Dendritic cell treated with granulocyte-macrophage colony-stimulating factor and Interleukin-4, amounts not matched to agents 40 ng/mL and 50 ng/mL, for 4 days (primary cell): ENCODE data around the gene HELZ.
"Not testable (repeated sequence)": the region's sequence is repeated elsewhere in the genome, so short reads cannot be mapped to it uniquely, and the experiment has no call there.

ENCODE experiments used
- H3K27ac Mint-ChIP-seq: one replicate; pipeline ENCODE4 v1.8.0; 2022; ENCODE audit warnings: mild to moderate bottlenecking, mixed read lengths
- H3K27me3 Mint-ChIP-seq: one replicate; pipeline ENCODE4 v1.8.0; 2022; ENCODE audit warnings: mild to moderate bottlenecking, mixed read lengths
- H3K36me3 Mint-ChIP-seq: one replicate; pipeline ENCODE4 v1.8.0; 2022; ENCODE audit warnings: low read depth, mixed read lengths
- H3K4me1 Mint-ChIP-seq: one replicate; pipeline ENCODE4 v1.8.0; 2022; ENCODE audit warnings: low read depth, mixed read lengths
- H3K4me3 Mint-ChIP-seq: one replicate; pipeline ENCODE4 v1.8.0; 2022; ENCODE audit warnings: mild to moderate bottlenecking, moderate library complexity, mixed read lengths
- H3K9me3 Mint-ChIP-seq: one replicate; pipeline ENCODE4 v1.8.0; 2022; ENCODE audit warnings: mixed read lengths
- intact Hi-C: fragments of 100-400 bp; cut with micrococcal nuclease; formaldehyde crosslinking; loops from one replicate; pipeline ENCODE4 v1.15.0; 2022

The HELZ gene

DNA sequence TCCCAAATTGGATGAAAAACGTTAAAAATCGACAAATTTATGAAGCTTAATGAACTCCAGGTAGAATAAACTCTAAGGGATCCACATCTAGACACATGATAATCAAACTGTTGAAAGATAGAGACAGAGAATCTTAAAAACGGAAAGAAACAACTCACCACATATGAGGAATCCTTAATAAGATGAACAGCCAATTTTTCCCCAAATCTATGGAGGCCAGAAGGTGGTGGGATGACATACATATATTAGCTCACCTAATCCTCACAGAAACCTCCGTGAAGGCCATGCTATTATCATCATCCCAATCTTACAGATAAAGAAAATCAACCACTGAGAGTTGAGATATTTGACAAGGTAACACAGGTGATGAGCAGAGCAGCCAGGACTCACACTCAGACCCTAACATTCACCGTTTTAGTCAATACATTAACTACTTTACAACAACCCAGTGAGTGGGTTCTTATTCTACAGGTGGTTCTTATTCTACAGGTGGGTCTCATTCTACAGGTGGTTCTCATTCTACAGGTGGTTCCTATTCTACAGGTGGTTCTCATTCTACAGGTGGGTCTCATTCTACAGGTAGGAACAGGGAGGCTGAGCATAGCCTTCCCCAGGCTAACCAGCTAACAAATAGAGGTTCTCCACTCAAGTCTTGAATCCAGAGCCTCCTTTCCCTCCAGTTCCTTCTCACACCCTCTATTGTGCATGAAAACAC lies 195.8 kb downstream of the HELZ start:
- Mint-ChIP-seq H3K4me3 (no peak overlapping the region), H3K9me3 (peaks cover 23% of the 10 kb centered on the region), H3K27ac (no peak overlapping the region), H3K4me1 (no peaks in the 10 kb centered on the region), H3K27me3 (peaks cover 2% of the 10 kb centered on the region), H3K36me3 (no peaks in the 10 kb centered on the region)
- intact Hi-C loops: no loop called here

DNA sequence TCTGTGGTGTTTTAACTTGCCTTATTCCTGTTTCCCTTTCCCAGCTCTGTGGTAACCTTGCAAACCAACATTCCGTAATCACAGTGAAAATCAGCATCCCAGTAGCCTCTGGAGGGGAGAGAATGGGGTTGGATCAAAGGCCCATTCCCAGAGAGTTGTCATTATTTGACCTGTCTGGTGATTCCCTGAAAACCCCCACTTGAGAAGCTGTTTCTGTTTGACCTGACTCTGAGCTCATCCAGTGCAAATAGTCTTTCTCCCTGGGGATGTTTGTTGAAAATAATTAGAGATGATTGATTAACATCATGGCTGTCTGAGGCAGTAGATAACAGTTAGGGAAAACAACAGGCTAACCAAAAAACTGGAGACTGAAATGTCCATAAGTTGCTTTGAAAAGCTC lies 197.6 kb downstream of the HELZ start:
- Mint-ChIP-seq H3K4me3 (no peak overlapping the region), H3K27me3 (peaks cover 2% of the 10 kb centered on the region), H3K27ac (no peak overlapping the region), H3K36me3 (no peaks in the 10 kb centered on the region), H3K4me1 (no peaks in the 10 kb centered on the region), H3K9me3 (peaks cover 23% of the 10 kb centered on the region)
- intact Hi-C loops: no loop called here

GRCh38 chr17:67046398-67046797 lies 198.6 kb downstream of the HELZ start:
- Mint-ChIP-seq H3K27me3 (peaks cover 2% of the 10 kb centered on the region), H3K4me3 (no peak overlapping the region), H3K9me3 (peaks cover 23% of the 10 kb centered on the region), H3K27ac (no peak overlapping the region), H3K4me1 (no peaks in the 10 kb centered on the region), H3K36me3 (no peaks in the 10 kb centered on the region)
- intact Hi-C loops: no loop called here

DNA sequence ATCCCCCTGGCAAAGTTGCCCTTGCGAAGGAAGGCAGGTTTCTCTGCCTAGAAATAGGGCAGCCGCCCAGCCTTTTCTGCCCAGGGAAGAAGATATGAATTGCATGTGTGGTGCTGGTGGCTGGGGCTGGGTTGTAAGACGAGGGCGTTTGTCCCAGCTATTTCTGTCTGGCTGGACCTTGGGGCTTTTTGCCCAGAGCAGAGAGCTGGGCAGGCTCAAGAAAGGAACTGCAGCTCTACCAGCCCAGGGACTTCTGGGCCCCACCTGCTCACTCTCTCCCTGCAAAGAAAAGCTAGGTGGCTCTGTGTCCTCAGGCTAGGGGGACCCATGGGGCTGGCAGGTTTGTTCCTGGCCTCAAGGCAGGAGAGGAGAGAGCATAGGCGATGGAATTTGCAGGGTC lies 200.1 kb downstream of the HELZ start:
- Mint-ChIP-seq H3K27me3 (peaks cover 2% of the 10 kb centered on the region), H3K27ac (no peak overlapping the region), H3K36me3 (no peaks in the 10 kb centered on the region), H3K4me1 (no peaks in the 10 kb centered on the region), H3K4me3 (no peak overlapping the region), H3K9me3 (peaks cover 23% of the 10 kb centered on the region)
- intact Hi-C loops: no loop called here

DNA sequence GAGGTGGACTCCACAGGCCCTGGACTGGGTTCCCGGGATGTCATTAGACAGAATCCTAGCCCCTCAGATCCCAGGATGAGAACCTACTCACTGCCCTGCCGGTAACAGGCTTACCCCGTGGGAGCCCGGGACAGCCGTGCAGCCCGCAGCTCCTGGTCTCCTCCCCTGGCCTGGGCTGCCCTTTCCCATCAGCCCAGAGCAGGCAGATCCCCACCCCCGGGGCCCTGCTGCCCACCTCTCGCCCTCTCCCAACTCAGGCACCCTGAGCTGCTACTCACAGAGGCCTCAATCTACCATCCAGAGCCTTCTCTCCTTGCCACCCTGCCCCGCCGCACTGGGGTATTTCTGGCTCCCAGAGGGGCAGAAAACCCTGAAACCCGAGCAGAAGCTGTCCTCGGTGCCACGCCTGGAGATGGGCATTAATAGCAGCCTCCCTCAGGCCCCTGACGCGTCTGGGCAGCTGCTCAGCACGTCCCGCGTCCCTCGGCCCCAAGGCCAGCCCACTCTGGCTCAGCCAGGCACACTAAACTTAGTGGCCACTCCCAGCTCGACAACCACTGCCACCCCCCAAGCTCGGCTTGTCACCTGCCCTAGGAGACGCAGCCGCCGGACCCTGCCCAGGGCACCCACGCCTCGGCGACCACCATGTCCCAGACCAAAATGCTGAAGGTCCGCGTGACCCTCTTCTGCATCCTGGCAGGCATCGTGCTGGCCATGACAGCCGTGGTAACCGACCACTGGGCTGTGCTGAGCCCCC lies 200.8 kb downstream of the HELZ start, which contains the start of gene CACNG1:
Gene CACNG1, plus strand, starts transcription at position 539 of the 757 bp plus-strand sequence. Its CDS starts 107 bp downstream, at position 646.
- peaks cover 2% of the 10 kb centered on the region for H3K27me3 Mint-ChIP-seq
- no peak within 1 kb of the TSS for H3K4me3 Mint-ChIP-seq
- H3K27ac Mint-ChIP-seq: no peak within 1 kb of the TSS
- intact Hi-C loops: no loop called here
- no peaks in the 10 kb centered on the region for H3K4me1 Mint-ChIP-seq
- H3K36me3 Mint-ChIP-seq: no peaks in the 10 kb centered on the region
- peaks cover 16% of the 10 kb centered on the region for H3K9me3 Mint-ChIP-seq

- Mint-ChIP-seq H3K4me1 (no peaks in the 10 kb centered on the region), H3K9me3 (peaks cover 7% of the 10 kb centered on the region), H3K4me3 (no peak overlapping the region), H3K36me3 (no peaks in the 10 kb centered on the region), H3K27ac (no peak overlapping the region), H3K27me3 (peaks cover 4% of the 10 kb centered on the region)
- intact Hi-C loops: no loop called here
Measured at GRCh38 chr17:67043283-67043682, 201.7 kb downstream of the HELZ start.

GRCh38 chr17:67041941-67042899 lies 202.8 kb downstream of the HELZ start:
- Mint-ChIP-seq H3K4me3 (no peak overlapping the region), H3K27me3 (peaks cover 4% of the 10 kb centered on the region), H3K27ac (no peak overlapping the region), H3K36me3 (no peaks in the 10 kb centered on the region), H3K9me3 (no peaks in the 10 kb centered on the region), H3K4me1 (no peaks in the 10 kb centered on the region)
- intact Hi-C loops: no loop called here

DNA sequence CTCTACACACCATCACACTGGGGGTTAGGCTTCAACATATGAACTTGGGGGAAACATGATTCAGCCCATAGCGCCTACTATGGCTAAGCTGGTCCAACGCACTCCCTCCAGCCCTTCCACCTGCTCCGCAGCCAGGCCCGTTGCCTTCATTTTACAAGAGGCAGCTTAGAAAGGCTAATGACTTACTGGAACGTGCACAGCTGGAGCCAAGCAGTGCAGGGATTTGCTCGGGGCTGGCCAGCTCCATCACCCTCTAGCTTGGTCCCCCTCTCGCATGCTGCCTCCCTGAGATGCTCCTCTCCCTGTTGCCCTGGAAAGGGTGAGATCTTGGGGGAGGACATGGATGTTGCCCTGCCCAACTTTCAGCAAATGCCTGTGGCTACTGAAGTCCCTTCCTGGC lies 203.5 kb downstream of the HELZ start:
- H3K36me3 Mint-ChIP-seq: no peaks in the 10 kb centered on the region
- no peaks in the 10 kb centered on the region for H3K9me3 Mint-ChIP-seq
- peaks cover 4% of the 10 kb centered on the region for H3K27me3 Mint-ChIP-seq
- H3K4me1 Mint-ChIP-seq: no peaks in the 10 kb centered on the region
- intact Hi-C loops: no loop called here
- no peak overlapping the region for H3K27ac Mint-ChIP-seq
- no peak overlapping the region for H3K4me3 Mint-ChIP-seq

GRCh38 chr17:67041119-67041518 lies 203.9 kb downstream of the HELZ start:
- H3K27me3 Mint-ChIP-seq, H3K9me3 Mint-ChIP-seq, H3K4me3 Mint-ChIP-seq, intact Hi-C loops, H3K36me3 Mint-ChIP-seq, H3K4me1 Mint-ChIP-seq, H3K27ac Mint-ChIP-seq: not testable (repeated sequence)

- intact Hi-C loops: no loop called here
Measured at GRCh38 chr17:67040652-67041051, 204.3 kb downstream of the HELZ start.

DNA sequence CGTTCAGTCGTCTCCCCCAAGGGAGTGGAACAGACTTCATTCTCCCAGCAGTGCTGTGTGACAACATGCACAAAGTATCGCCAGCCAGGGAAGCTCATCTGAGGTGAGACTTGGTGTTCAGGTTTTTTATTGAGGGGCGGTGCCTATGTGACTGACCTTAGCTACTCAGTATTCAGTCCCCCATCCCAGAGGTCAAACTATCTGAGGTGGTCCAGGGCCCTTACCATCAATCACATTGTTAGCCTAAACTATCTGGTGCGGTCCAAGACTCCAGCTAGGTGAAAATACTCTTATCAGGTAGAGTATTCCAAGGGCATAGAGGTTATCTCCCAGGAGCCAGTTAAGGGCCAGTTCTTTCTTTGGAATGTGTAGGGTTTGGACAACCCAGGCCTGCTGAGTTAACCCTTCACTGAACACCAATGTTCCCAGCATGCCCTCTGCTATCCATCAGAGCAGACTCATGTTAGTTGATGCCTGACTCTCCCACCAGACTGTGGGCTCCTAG lies 206.1 kb downstream of the HELZ start:
- Mint-ChIP-seq H3K4me1 (no peaks in the 10 kb centered on the region), H3K27ac (no peak overlapping the region), H3K4me3 (no peak overlapping the region), H3K27me3 (peaks cover 2% of the 10 kb centered on the region), H3K9me3 (no peaks in the 10 kb centered on the region), H3K36me3 (no peaks in the 10 kb centered on the region)
- intact Hi-C loops: no loop called here

More at GRCh38 chr17:67040652-67041051, 204.3 kb downstream of the HELZ start:
- H3K9me3 Mint-ChIP-seq: no peaks in the 10 kb centered on the region
- H3K36me3 Mint-ChIP-seq: no peaks in the 10 kb centered on the region
- H3K27ac Mint-ChIP-seq: no peak overlapping the region
- H3K4me1 Mint-ChIP-seq: no peaks in the 10 kb centered on the region
- no peak overlapping the region for H3K4me3 Mint-ChIP-seq
- peaks cover 2% of the 10 kb centered on the region for H3K27me3 Mint-ChIP-seq

DNA sequence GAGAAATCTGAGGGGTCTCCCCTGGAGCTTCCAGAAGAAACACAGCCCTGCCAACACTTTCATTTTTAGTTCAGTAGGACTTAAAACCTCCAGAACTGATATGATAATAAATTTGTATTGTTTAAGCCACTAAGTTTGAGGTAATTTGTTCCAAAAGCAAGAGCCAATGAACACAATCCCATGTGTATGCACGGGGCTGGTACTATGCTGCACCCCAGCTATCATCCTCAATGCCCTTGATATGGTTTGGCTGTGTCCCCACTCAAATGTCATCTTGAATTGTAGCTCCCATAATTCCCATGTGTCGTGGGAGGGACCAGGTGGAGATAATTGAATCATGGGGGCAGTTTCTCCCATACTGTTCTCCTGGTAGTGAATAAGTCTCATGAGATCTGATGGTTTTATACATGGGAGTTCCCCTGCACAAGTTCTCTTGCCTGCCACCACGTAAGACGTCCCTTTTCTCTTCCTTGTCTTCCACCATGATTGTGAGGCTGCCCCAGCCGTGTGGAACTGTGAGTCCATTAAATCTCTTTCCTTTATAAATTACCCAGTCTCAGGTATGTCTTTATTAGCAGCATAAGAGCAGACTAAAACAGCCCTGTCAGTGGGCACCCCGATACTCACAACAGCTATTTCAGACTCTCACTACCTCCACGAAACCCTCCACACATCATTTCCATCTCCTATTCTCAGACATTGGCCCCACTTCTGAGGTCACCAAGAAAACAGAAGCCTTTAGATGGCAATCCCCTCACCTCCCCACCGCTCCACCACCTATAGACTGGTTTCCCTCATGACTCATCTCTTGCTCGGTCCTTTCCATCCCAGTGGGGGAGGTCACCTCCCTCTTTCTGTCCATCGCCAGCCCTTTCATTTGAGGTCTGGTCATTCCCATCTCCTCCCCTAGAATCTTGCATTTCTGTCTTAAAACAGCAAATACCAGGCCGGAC lies 209.6 kb downstream of the HELZ start:
- intact Hi-C loops: no loop called here
- Mint-ChIP-seq H3K36me3 (no peaks in the 10 kb centered on the region), H3K9me3 (no peaks in the 10 kb centered on the region), H3K27ac (no peak overlapping the region), H3K27me3 (peaks cover 2% of the 10 kb centered on the region), H3K4me3 (no peak overlapping the region), H3K4me1 (no peaks in the 10 kb centered on the region)

- no peak overlapping the region for H3K27ac Mint-ChIP-seq
- no peaks in the 10 kb centered on the region for H3K9me3 Mint-ChIP-seq
- H3K27me3 Mint-ChIP-seq: peaks cover 2% of the 10 kb centered on the region
- intact Hi-C loops: no loop called here
- H3K4me3 Mint-ChIP-seq: no peak overlapping the region
- H3K4me1 Mint-ChIP-seq: no peaks in the 10 kb centered on the region
- no peaks in the 10 kb centered on the region for H3K36me3 Mint-ChIP-seq
Measured at GRCh38 chr17:67033613-67034012, 211.4 kb downstream of the HELZ start.
